Measurements from ENCODE around the gene HMCN2.

DNA sequence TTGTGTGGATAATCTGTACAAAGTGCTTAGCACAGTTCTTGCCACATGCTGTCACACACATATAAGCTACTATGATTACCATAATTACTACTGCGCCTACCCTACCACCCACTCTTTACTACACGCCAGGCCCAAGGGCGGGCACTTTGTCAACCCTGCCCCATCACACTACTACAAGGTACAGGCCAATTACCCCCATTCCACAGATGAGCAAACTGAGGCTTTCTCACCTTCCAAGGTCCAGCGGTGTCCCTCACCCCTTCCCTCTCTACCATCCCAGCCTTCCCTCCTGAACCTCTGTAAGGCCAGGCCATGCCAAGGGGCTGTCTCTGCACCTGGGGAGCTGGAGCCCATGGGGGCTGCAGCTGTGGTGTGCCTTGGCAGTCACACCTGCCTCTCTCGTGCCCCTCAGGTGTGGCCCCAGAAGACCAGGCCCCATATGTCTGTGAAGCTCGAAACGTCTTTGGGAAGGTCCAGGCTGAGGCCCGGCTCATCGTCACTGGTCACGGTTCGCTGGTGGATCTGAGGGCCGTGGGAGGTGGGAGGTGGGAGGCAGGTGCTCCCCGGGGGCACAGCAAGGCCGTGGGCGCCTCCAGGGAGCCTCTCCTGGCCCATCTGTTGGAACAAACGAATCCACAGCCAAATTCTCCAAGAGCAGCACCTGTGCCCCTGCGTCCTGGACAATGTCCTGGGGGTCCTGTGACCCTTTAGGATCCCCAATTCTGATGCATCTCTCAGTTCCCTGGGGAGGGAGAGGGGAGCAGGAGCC lies 54.6 kb downstream of the HMCN2 start:
- TF ChIP-seq, protein P1, sequence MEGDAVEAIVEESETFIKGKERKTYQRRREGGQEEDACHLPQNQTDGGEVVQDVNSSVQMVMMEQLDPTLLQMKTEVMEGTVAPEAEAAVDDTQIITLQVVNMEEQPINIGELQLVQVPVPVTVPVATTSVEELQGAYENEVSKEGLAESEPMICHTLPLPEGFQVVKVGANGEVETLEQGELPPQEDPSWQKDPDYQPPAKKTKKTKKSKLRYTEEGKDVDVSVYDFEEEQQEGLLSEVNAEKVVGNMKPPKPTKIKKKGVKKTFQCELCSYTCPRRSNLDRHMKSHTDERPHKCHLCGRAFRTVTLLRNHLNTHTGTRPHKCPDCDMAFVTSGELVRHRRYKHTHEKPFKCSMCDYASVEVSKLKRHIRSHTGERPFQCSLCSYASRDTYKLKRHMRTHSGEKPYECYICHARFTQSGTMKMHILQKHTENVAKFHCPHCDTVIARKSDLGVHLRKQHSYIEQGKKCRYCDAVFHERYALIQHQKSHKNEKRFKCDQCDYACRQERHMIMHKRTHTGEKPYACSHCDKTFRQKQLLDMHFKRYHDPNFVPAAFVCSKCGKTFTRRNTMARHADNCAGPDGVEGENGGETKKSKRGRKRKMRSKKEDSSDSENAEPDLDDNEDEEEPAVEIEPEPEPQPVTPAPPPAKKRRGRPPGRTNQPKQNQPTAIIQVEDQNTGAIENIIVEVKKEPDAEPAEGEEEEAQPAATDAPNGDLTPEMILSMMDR (conservative IDR thresholded peaks at IDR 0.05): no peak
- no peak for TF ChIP-seq EZH2 (IDR thresholded peaks at IDR 0.05; ENCODE audit: low read depth)
